ENCODE data around the gene MPRIP. TPM values are rescaled to one million over a fixed set of nuclear protein-coding genes. Genes with fewer than 3 reads are reported as not detected.

The MPRIP gene
- total RNA-seq, 1 experiment from 2014 or later = 132 TPM

DNA sequence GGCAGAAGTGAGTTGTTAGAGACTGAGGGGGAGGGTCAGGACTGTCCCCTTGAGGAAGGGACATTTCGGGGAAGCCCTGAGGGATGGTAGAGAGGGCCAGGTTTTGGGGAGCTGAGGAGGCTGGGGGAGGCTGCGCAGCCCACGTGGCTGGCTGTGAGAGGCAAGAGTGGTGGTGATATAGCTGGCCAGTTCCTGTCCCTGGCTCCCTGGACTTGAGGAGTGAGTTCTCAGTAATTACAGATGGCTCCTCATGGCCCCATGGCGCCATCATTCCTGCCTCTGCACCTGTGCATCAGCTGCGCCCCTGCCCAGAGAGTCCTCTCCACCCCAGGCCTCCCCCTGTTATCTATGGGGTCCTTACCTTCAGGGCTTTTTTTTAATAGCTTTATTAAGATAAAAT is 30.3 kb downstream of the MPRIP start:
- H4K91ac ChIP-seq (ENCODE audit: insufficient read length, low read depth, low read length) = no peak overlapping the region
- no peak overlapping the region for H3K23ac ChIP-seq (ENCODE audit: insufficient read length, low read depth, low read length)
- no peak overlapping the region for H2BK12ac ChIP-seq (ENCODE audit: insufficient read length, low read depth, low read length)
- H2BK20ac ChIP-seq (ENCODE audit: low read depth, low read length, poor library complexity, severe bottlenecking) = no peak overlapping the region
- no peaks in the 10 kb centered on the region for H4K20me1 ChIP-seq (ENCODE audit: control insufficient read depth, insufficient read depth, insufficient read length)
- Mint-ChIP-seq H3K36me3 (ENCODE audit: insufficient read depth in 1 of 3, low read depth in 3 of 3) (peaks cover 12 to 31% (median 14%) of the 10 kb centered on the region in 3 experiments), H3K27me3 (ENCODE audit: low read depth) (no peaks in the 10 kb centered on the region), H3K27ac (peak overlapping the region in 2 of 3 experiments; percentile 58 to 62; a peak in 2 of 7 replicates), H3K4me1 (no peaks in the 10 kb centered on the region; a peak in 1 of 4 replicates), H3K4me3 (no peak overlapping the region), H3K9me3 (no peaks in the 10 kb centered on the region)
- H2AFZ ChIP-seq (ENCODE audit: low read length) = no peak overlapping the region
- H3K27me3 ChIP-seq (ENCODE audit: insufficient read depth, low read length) = no peaks in the 10 kb centered on the region
- H3K79me1 ChIP-seq (ENCODE audit: insufficient read depth, low read depth, low read length, poor library complexity, severe bottlenecking) = no peaks in the 10 kb centered on the region
- no CpG with 5 or more reads among the region's 5 CpGs for WGBS (ENCODE audit: extremely low coverage, insufficient read length, low lambda C conversion rate)
- H3K56ac ChIP-seq (ENCODE audit: insufficient read length, low read depth, low read length) = no peak overlapping the region
- no peak overlapping the region for H2BK120ac ChIP-seq (ENCODE audit: low read depth, low read length, poor library complexity, severe bottlenecking)
- no peak overlapping the region for H3K4ac ChIP-seq (ENCODE audit: low read depth, low read length)
- H3K79me2 ChIP-seq (ENCODE audit: insufficient read depth, low read length) = no peaks in the 10 kb centered on the region; the same call in 1 of the 2 replicates
- no peak overlapping the region for H2BK15ac ChIP-seq (ENCODE audit: low read depth, low read length)
- no peak overlapping the region for H4K8ac ChIP-seq (replicated peaks; ENCODE audit: insufficient read length, low read depth, low read length)
- H3K4me2 ChIP-seq (ENCODE audit: insufficient read depth, insufficient read length, low read length) = no peak overlapping the region
- no peak overlapping the region; the same call in 1 of the 2 replicates for H3K14ac ChIP-seq (ENCODE audit: insufficient read depth, low read length)
- H3K9ac ChIP-seq (ENCODE audit: extremely low read depth, insufficient read length, low read length) = no peak overlapping the region
- no peaks in the 10 kb centered on the region for H3K9me3 ChIP-seq (ENCODE audit: control insufficient read depth, low read depth, low read length)
- no peaks in the 10 kb centered on the region for H3K4me1 ChIP-seq (ENCODE audit: insufficient read depth, low read length)
- no peak overlapping the region for H2AK5ac ChIP-seq (ENCODE audit: insufficient read length, low read length)
- no peak overlapping the region for H3T11ph ChIP-seq (ENCODE audit: low read length)
- no peaks in the 10 kb centered on the region for H3K23me2 ChIP-seq (ENCODE audit: insufficient read length, low read depth, low read length, poor library complexity, severe bottlenecking)
- TF ChIP-seq, protein P1, sequence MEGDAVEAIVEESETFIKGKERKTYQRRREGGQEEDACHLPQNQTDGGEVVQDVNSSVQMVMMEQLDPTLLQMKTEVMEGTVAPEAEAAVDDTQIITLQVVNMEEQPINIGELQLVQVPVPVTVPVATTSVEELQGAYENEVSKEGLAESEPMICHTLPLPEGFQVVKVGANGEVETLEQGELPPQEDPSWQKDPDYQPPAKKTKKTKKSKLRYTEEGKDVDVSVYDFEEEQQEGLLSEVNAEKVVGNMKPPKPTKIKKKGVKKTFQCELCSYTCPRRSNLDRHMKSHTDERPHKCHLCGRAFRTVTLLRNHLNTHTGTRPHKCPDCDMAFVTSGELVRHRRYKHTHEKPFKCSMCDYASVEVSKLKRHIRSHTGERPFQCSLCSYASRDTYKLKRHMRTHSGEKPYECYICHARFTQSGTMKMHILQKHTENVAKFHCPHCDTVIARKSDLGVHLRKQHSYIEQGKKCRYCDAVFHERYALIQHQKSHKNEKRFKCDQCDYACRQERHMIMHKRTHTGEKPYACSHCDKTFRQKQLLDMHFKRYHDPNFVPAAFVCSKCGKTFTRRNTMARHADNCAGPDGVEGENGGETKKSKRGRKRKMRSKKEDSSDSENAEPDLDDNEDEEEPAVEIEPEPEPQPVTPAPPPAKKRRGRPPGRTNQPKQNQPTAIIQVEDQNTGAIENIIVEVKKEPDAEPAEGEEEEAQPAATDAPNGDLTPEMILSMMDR (conservative IDR thresholded peaks at IDR 0.05) = no peak
- no peak overlapping the region for H2BK5ac ChIP-seq (ENCODE audit: insufficient read length, low read length)
- no peak for DNase-seq
- no peak overlapping the region for H4K5ac ChIP-seq (ENCODE audit: insufficient read length, low read depth, low read length)
- H3K27ac ChIP-seq (ENCODE audit: insufficient read length, low read depth, low read length) = no peak overlapping the region
- no peak overlapping the region for H3K18ac ChIP-seq (ENCODE audit: insufficient read length, low read depth, low read length)

Measured in H9 (cell line).